Activated CD4-positive, alpha-beta T cell treated with anti-CD3 and anti-CD28 coated beads for 36 hours (primary cell): Measurements from ENCODE around the gene TERT. TPM values are rescaled to one million over a fixed set of nuclear protein-coding genes. Genes with fewer than 3 reads are reported as not detected.

Experiments
- ATAC-seq: fragments of 200-7000 bp; cut with Tn5 transposase; one replicate; pipeline ENCODE4 v1.10.0; 2021; ENCODE audit warnings: mild to moderate bottlenecking, moderate library complexity
- CTCF ChIA-PET: fragments of 350-600 bp; sonication (Branson Sonifier 250); formaldehyde crosslinking; loops from one replicate; lab custom pipeline; 2021; ENCODE audit warnings: antibody characterized with exemption; lab: Charles Lee
- POLR2A ChIA-PET: fragments of 350-600 bp; sonication (Branson Sonifier 250); formaldehyde crosslinking; loops from one replicate; lab custom pipeline; 2021; ENCODE audit warnings: antibody characterized with exemption, inconsistent platforms; lab: Charles Lee
- DNase-seq: peaks from one replicate; pipeline ENCODE4 v3.0.0-alpha.2; 2020
- H3K27ac Mint-ChIP-seq: one replicate; pipeline ENCODE4 v1.8.0; 2021; ENCODE audit warnings: mixed read lengths
- H3K27me3 Mint-ChIP-seq: one replicate; pipeline ENCODE4 v1.8.0; 2021; ENCODE audit warnings: mixed read lengths
- H3K36me3 Mint-ChIP-seq: one replicate; pipeline ENCODE4 v1.8.0; 2021; ENCODE audit warnings: low read depth, mixed read lengths
- H3K4me1 Mint-ChIP-seq: one replicate; pipeline ENCODE4 v1.8.0; 2021; ENCODE audit warnings: mixed read lengths
- H3K4me3 Mint-ChIP-seq: one replicate; pipeline ENCODE4 v1.8.0; 2021; ENCODE audit warnings: mild to moderate bottlenecking, moderate library complexity, mixed read lengths
- H3K9me3 Mint-ChIP-seq: one replicate; pipeline ENCODE4 v1.8.0; 2021; ENCODE audit warnings: low read depth, mixed read lengths
- intact Hi-C, 2 experiments: fragments of 100-400 bp; cut with DNase I in 1 of 2; cut with micrococcal nuclease in 1 of 2; formaldehyde crosslinking; loops; one replicate each; pipeline versions ENCODE4 v1.14.2 to v1.15.1; 2022 to 2024; cut with DNase I, micrococcal nuclease
- total RNA-seq, 2 experiments: library from RNA; stranded (reverse); gene quantifications; one replicate each; pipeline ENCODE4 v1.2.3, GENCODE V29; 2021

TERT gene
- total RNA-seq, 2 experiments from 2014 or later = 8.5 to 11.9 TPM

GRCh38 chr5:1299961-1300360 lies 5.1 kb upstream of the TERT start:
- no peaks in the 10 kb centered on the region for H3K36me3 Mint-ChIP-seq
- ATAC-seq = no peak
- POLR2A ChIA-PET = no interaction called here
- no peak overlapping the region for H3K4me3 Mint-ChIP-seq
- intact Hi-C loops = loop anchor here in 1 of 2 experiments (5.0 kb wide), 1 partner anchor 222 kb away; the partner anchor contains the start of gene LPCAT1
- no peaks in the 10 kb centered on the region for H3K4me1 Mint-ChIP-seq
- CTCF ChIA-PET = interaction anchor here (2.1 kb wide), 1 partner anchor 16 kb away, joined by 4 read pairs; no protein-coding TSS in a partner anchor
- no peak overlapping the region for H3K27ac Mint-ChIP-seq
- DNase-seq = no peak
- no peaks in the 10 kb centered on the region for H3K27me3 Mint-ChIP-seq
- H3K9me3 Mint-ChIP-seq = peaks cover 4% of the 10 kb centered on the region

GRCh38 chr5:1299511-1299850 lies 4.6 kb upstream of the TERT start:
- Mint-ChIP-seq H3K27me3 (no peaks in the 10 kb centered on the region), H3K4me1 (no peaks in the 10 kb centered on the region), H3K4me3 (no peak overlapping the region), H3K27ac (no peak overlapping the region), H3K36me3 (no peaks in the 10 kb centered on the region), H3K9me3 (peaks cover 4% of the 10 kb centered on the region)
- intact Hi-C loops = loop anchor here in 1 of 2 experiments (5.0 kb wide), 1 partner anchor 223 kb away; the partner anchor contains the start of gene LPCAT1
- ChIA-PET POLR2A (no interaction called here), CTCF (interaction anchor here (0.6 to 2.1 kb wide), 2 partner anchors 16 to 344 kb away, joined by 3 to 4 read pairs; no protein-coding TSS in a partner anchor)
- DNase-seq (no peak), ATAC-seq (no peak)

GRCh38 chr5:1298723-1299510 lies 4.0 kb upstream of the TERT start:
- DNase-seq (peak; percentile 3), ATAC-seq (no peak)
- ChIA-PET CTCF (interaction anchor here (0.5 to 2.1 kb wide), 3 partner anchors 17 to 346 kb away, joined by 3 to 4 read pairs (median 3); no protein-coding TSS in a partner anchor), POLR2A (no interaction called here)
- Mint-ChIP-seq H3K27ac (no peak overlapping the region), H3K9me3 (peaks cover 4% of the 10 kb centered on the region), H3K4me3 (no peak overlapping the region), H3K27me3 (no peaks in the 10 kb centered on the region), H3K36me3 (no peaks in the 10 kb centered on the region), H3K4me1 (no peaks in the 10 kb centered on the region)
- intact Hi-C loops = loop anchor here in 1 of 2 experiments (5.0 kb wide), 1 partner anchor 223 kb away; the partner anchor contains the start of gene LPCAT1

GRCh38 chr5:1298067-1298551 lies 3.2 kb upstream of the TERT start:
- intact Hi-C loops = loop anchor here in 1 of 2 experiments (5.0 kb wide), 1 partner anchor 224 kb away; the partner anchor contains the start of gene LPCAT1

GRCh38 chr5:1297243-1297642 lies 2.4 kb upstream of the TERT start:
- ChIA-PET CTCF (interaction anchor here (0.6 to 1.7 kb wide), 2 partner anchors 47 to 348 kb away, joined by 4 read pairs; no protein-coding TSS in a partner anchor), POLR2A (no interaction called here)
- no peak overlapping the region for H3K4me3 Mint-ChIP-seq
- peaks cover 7% of the 10 kb centered on the region for H3K4me1 Mint-ChIP-seq
- no peak for DNase-seq
- intact Hi-C loops = loop anchor here in 1 of 2 experiments (5.0 kb wide), 1 partner anchor 225 kb away; the partner anchor contains the start of gene LPCAT1
- H3K36me3 Mint-ChIP-seq = peaks cover 4% of the 10 kb centered on the region
- no peak for ATAC-seq
- peaks cover 1% of the 10 kb centered on the region for H3K9me3 Mint-ChIP-seq
- no peaks in the 10 kb centered on the region for H3K27me3 Mint-ChIP-seq
- no peak overlapping the region for H3K27ac Mint-ChIP-seq

More at GRCh38 chr5:1298067-1298551, 3.2 kb upstream of the TERT start:
- H3K9me3 Mint-ChIP-seq = peaks cover 4% of the 10 kb centered on the region
- no peaks in the 10 kb centered on the region for H3K27me3 Mint-ChIP-seq
- H3K27ac Mint-ChIP-seq = no peak overlapping the region
- POLR2A ChIA-PET = no interaction called here
- H3K36me3 Mint-ChIP-seq = peaks cover under 1% of the 10 kb centered on the region
- no peak for ATAC-seq
- peaks cover 4% of the 10 kb centered on the region for H3K4me1 Mint-ChIP-seq
- DNase-seq = peak; percentile 3
- H3K4me3 Mint-ChIP-seq = no peak overlapping the region
- CTCF ChIA-PET = interaction anchor here (0.5 kb wide), 1 partner anchor 346 kb away, joined by 3 read pairs; no protein-coding TSS in a partner anchor

- H3K9me3 Mint-ChIP-seq = no peaks in the 10 kb centered on the region
- ATAC-seq = no peak
- peaks cover 11% of the 10 kb centered on the region for H3K4me1 Mint-ChIP-seq
- intact Hi-C loops = loop anchor here in 1 of 2 experiments (1.0 to 5.0 kb wide), 3 partner anchors 50 to 227 kb away; partner anchors contain the start of genes CLPTM1L and LPCAT1
- H3K27me3 Mint-ChIP-seq = no peaks in the 10 kb centered on the region
- ChIA-PET POLR2A (no interaction called here), CTCF (interaction anchor here (0.6 to 1.7 kb wide), 3 partner anchors 48 to 823 kb away, joined by 3 to 4 read pairs (median 4); no protein-coding TSS in a partner anchor)
- DNase-seq = no peak
- peaks cover 6% of the 10 kb centered on the region for H3K36me3 Mint-ChIP-seq
- H3K4me3 Mint-ChIP-seq = peak overlapping the region; percentile 55
- H3K27ac Mint-ChIP-seq = no peak overlapping the region
These were observed 776 bp upstream of the TERT start for GRCh38 chr5:1295650-1296037.

GRCh38 chr5:1294206-1294834 lies 548 bp downstream of the TERT start:
- intact Hi-C loops = loop anchor here in 1 of 2 experiments (1.0 to 2.0 kb wide), 2 partner anchors 22 to 92 kb away; no protein-coding TSS in a partner anchor
- Mint-ChIP-seq H3K4me1 (peaks cover 11% of the 10 kb centered on the region), H3K27me3 (no peaks in the 10 kb centered on the region), H3K27ac (no peak overlapping the region), H3K36me3 (peaks cover 6% of the 10 kb centered on the region), H3K9me3 (no peaks in the 10 kb centered on the region), H3K4me3 (peak overlapping the region; percentile 48)
- ATAC-seq (peak; percentile 21), DNase-seq (peak; percentile 45)
- POLR2A ChIA-PET = no interaction called here
- CTCF ChIA-PET = interaction anchor here (0.6 to 1.4 kb wide), 3 partner anchors 21 to 632 kb away, joined by 3 read pairs; no protein-coding TSS in a partner anchor

- H3K9me3 Mint-ChIP-seq = no peaks in the 10 kb centered on the region
- no peak for ATAC-seq
- H3K36me3 Mint-ChIP-seq = peaks cover 7% of the 10 kb centered on the region
- peak overlapping the region; percentile 43 for H3K4me3 Mint-ChIP-seq
- ChIA-PET POLR2A (no interaction called here), CTCF (interaction anchor here (0.6 to 1.4 kb wide), 3 partner anchors 22 to 633 kb away, joined by 3 read pairs; no protein-coding TSS in a partner anchor)
- no peak for DNase-seq
- no peak overlapping the region for H3K27ac Mint-ChIP-seq
- no peaks in the 10 kb centered on the region for H3K27me3 Mint-ChIP-seq
- intact Hi-C loops = loop anchor here in 1 of 2 experiments (1.0 to 2.0 kb wide), 2 partner anchors 23 to 93 kb away; no protein-coding TSS in a partner anchor
- H3K4me1 Mint-ChIP-seq = peaks cover 11% of the 10 kb centered on the region
These were observed 1.3 kb downstream of the TERT start for GRCh38 chr5:1293416-1294205.

- Mint-ChIP-seq H3K36me3 (peaks cover 14% of the 10 kb centered on the region), H3K9me3 (no peaks in the 10 kb centered on the region), H3K4me3 (no peak overlapping the region), H3K27ac (no peak overlapping the region), H3K27me3 (no peaks in the 10 kb centered on the region), H3K4me1 (peaks cover 11% of the 10 kb centered on the region)
- POLR2A ChIA-PET = no interaction called here
- ATAC-seq (no peak), DNase-seq (no peak)
- intact Hi-C loops = no loop called here
- CTCF ChIA-PET = interaction anchor here (0.6 kb wide), 1 partner anchor 196 kb away, joined by 3 read pairs; no protein-coding TSS in a partner anchor
These were observed 1.9 kb downstream of the TERT start for GRCh38 chr5:1292846-1293415.

GRCh38 chr5:1292139-1292538 lies 2.7 kb downstream of the TERT start:
- no peak for DNase-seq

More at GRCh38 chr5:1292139-1292538, 2.7 kb downstream of the TERT start:
- CTCF ChIA-PET = no interaction called here
- peaks cover 15% of the 10 kb centered on the region for H3K36me3 Mint-ChIP-seq
- peaks cover 11% of the 10 kb centered on the region for H3K4me1 Mint-ChIP-seq
- POLR2A ChIA-PET = interaction anchor here (0.6 kb wide), 1 partner anchor 24 kb away, joined by 3 read pairs; no protein-coding TSS in a partner anchor
- H3K27ac Mint-ChIP-seq = no peak overlapping the region
- no peaks in the 10 kb centered on the region for H3K27me3 Mint-ChIP-seq
- H3K9me3 Mint-ChIP-seq = no peaks in the 10 kb centered on the region
- intact Hi-C loops = no loop called here
- H3K4me3 Mint-ChIP-seq = no peak overlapping the region
- no peak for ATAC-seq
